ENCODE measurements around the gene TRPM5.

DNA sequence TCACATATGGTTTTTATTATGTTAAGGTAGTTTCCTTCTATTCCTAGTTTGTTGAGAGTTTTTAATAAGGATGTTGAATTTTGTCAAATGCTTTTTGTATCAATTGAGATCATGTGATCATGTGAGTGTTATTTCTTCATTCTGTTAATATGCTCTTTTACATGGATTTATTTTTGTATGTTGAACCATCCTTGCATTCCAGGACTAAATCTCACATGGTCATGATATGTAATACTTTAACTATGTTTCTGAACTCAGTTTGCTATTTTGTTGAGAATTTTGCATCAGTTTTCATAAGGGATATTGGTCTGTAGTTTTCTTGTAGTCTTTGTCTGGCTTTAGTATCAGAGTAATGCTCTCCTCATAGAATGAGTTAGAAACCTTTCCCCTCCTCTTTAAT lies 43.7 kb upstream of the TRPM5 start:
- TF ChIP-seq, protein P1, sequence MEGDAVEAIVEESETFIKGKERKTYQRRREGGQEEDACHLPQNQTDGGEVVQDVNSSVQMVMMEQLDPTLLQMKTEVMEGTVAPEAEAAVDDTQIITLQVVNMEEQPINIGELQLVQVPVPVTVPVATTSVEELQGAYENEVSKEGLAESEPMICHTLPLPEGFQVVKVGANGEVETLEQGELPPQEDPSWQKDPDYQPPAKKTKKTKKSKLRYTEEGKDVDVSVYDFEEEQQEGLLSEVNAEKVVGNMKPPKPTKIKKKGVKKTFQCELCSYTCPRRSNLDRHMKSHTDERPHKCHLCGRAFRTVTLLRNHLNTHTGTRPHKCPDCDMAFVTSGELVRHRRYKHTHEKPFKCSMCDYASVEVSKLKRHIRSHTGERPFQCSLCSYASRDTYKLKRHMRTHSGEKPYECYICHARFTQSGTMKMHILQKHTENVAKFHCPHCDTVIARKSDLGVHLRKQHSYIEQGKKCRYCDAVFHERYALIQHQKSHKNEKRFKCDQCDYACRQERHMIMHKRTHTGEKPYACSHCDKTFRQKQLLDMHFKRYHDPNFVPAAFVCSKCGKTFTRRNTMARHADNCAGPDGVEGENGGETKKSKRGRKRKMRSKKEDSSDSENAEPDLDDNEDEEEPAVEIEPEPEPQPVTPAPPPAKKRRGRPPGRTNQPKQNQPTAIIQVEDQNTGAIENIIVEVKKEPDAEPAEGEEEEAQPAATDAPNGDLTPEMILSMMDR (IDR thresholded peaks at IDR 0.05; ENCODE audit: insufficient read depth, low read length): no peak
- TF ChIP-seq, protein P2, sequence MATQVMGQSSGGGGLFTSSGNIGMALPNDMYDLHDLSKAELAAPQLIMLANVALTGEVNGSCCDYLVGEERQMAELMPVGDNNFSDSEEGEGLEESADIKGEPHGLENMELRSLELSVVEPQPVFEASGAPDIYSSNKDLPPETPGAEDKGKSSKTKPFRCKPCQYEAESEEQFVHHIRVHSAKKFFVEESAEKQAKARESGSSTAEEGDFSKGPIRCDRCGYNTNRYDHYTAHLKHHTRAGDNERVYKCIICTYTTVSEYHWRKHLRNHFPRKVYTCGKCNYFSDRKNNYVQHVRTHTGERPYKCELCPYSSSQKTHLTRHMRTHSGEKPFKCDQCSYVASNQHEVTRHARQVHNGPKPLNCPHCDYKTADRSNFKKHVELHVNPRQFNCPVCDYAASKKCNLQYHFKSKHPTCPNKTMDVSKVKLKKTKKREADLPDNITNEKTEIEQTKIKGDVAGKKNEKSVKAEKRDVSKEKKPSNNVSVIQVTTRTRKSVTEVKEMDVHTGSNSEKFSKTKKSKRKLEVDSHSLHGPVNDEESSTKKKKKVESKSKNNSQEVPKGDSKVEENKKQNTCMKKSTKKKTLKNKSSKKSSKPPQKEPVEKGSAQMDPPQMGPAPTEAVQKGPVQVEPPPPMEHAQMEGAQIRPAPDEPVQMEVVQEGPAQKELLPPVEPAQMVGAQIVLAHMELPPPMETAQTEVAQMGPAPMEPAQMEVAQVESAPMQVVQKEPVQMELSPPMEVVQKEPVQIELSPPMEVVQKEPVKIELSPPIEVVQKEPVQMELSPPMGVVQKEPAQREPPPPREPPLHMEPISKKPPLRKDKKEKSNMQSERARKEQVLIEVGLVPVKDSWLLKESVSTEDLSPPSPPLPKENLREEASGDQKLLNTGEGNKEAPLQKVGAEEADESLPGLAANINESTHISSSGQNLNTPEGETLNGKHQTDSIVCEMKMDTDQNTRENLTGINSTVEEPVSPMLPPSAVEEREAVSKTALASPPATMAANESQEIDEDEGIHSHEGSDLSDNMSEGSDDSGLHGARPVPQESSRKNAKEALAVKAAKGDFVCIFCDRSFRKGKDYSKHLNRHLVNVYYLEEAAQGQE (IDR thresholded peaks at IDR 0.05; ENCODE audit: insufficient replicate concordance, low read depth): no peak
- TF ChIP-seq POLR2AphosphoS5 (IDR thresholded peaks at IDR 0.05; ENCODE audit: low read depth) (no peak), GABPA (IDR thresholded peaks at IDR 0.05; ENCODE audit: low read depth) (no peak)

All from HL-60 (cell line).